ENCODE measurements around the gene NDC80.

Gene NDC80

GRCh38 chr18:2554696-2555095 lies 16.7 kb upstream of the NDC80 start:
- no peak overlapping the region for H3K9ac ChIP-seq (ENCODE audit: low read length)
- TF ChIP-seq EZH2 (optimal IDR thresholded peaks at IDR 0.05; ENCODE audit: low read depth, low read length) (no peak), EZH2phosphoT487 (IDR thresholded peaks at IDR 0.05; ENCODE audit: low read length) (no peak)
- TF ChIP-seq, protein P1, sequence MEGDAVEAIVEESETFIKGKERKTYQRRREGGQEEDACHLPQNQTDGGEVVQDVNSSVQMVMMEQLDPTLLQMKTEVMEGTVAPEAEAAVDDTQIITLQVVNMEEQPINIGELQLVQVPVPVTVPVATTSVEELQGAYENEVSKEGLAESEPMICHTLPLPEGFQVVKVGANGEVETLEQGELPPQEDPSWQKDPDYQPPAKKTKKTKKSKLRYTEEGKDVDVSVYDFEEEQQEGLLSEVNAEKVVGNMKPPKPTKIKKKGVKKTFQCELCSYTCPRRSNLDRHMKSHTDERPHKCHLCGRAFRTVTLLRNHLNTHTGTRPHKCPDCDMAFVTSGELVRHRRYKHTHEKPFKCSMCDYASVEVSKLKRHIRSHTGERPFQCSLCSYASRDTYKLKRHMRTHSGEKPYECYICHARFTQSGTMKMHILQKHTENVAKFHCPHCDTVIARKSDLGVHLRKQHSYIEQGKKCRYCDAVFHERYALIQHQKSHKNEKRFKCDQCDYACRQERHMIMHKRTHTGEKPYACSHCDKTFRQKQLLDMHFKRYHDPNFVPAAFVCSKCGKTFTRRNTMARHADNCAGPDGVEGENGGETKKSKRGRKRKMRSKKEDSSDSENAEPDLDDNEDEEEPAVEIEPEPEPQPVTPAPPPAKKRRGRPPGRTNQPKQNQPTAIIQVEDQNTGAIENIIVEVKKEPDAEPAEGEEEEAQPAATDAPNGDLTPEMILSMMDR (IDR thresholded peaks at IDR 0.05; ENCODE audit: low read length), result no peak
- no peak for DNase-seq

GRCh38 chr18:2555895-2556294 lies 15.5 kb upstream of the NDC80 start:
- H3K36me3 ChIP-seq (replicated peaks; ENCODE audit: insufficient read depth, low read length), result no peaks in the 10 kb centered on the region
- no peaks in the 10 kb centered on the region for H3F3A ChIP-seq (ENCODE audit: insufficient read depth, low read length)
- TF ChIP-seq, protein P1 (IDR thresholded peaks at IDR 0.05; ENCODE audit: low read length), result no peak
- TF ChIP-seq EZH2 (optimal IDR thresholded peaks at IDR 0.05; ENCODE audit: low read depth, low read length) (no peak), EZH2phosphoT487 (IDR thresholded peaks at IDR 0.05; ENCODE audit: low read length) (no peak)
- no peak overlapping the region for H3K4me3 ChIP-seq (ENCODE audit: low read length)
- no peaks in the 10 kb centered on the region for H3K9me3 ChIP-seq (replicated peaks; ENCODE audit: insufficient read depth, low read length)
- H4K20me1 ChIP-seq (ENCODE audit: insufficient read depth, low read length), result no peaks in the 10 kb centered on the region
- no peaks in the 10 kb centered on the region for H3K27me3 ChIP-seq (replicated peaks; ENCODE audit: insufficient read depth, low read length)
- H3K9ac ChIP-seq (ENCODE audit: low read length), result no peak overlapping the region
- H3K4me2 ChIP-seq (ENCODE audit: low read depth, low read length), result no peak overlapping the region
- no peak overlapping the region for H2AFZ ChIP-seq (ENCODE audit: low read length)
- no peaks in the 10 kb centered on the region for H3K4me1 ChIP-seq (ENCODE audit: low read length)
- DNase-seq, result no peak
- no peak overlapping the region for H3K27ac ChIP-seq (ENCODE audit: low read length)
- H3K79me2 ChIP-seq (ENCODE audit: low read length), result no peaks in the 10 kb centered on the region
- no peaks in the 10 kb centered on the region for H3K9me2 ChIP-seq (replicated peaks; ENCODE audit: insufficient read depth, low read length)

More at GRCh38 chr18:2554696-2555095, 16.7 kb upstream of the NDC80 start:
- Histone ChIP-seq H3K36me3 (replicated peaks; ENCODE audit: insufficient read depth, low read length) (no peaks in the 10 kb centered on the region), H3F3A (ENCODE audit: insufficient read depth, low read length) (no peaks in the 10 kb centered on the region), H3K4me1 (ENCODE audit: low read length) (no peaks in the 10 kb centered on the region), H3K79me2 (ENCODE audit: low read length) (no peaks in the 10 kb centered on the region), H3K4me3 (ENCODE audit: low read length) (no peak overlapping the region), H4K20me1 (ENCODE audit: insufficient read depth, low read length) (no peaks in the 10 kb centered on the region), H3K27me3 (replicated peaks; ENCODE audit: insufficient read depth, low read length) (no peaks in the 10 kb centered on the region), H3K9me2 (replicated peaks; ENCODE audit: insufficient read depth, low read length) (no peaks in the 10 kb centered on the region), H3K27ac (ENCODE audit: low read length) (no peak overlapping the region), H3K4me2 (ENCODE audit: low read depth, low read length) (no peak overlapping the region), H3K9me3 (replicated peaks; ENCODE audit: insufficient read depth, low read length) (no peaks in the 10 kb centered on the region), H2AFZ (ENCODE audit: low read length) (no peak overlapping the region)

- H3K9me3 ChIP-seq (replicated peaks; ENCODE audit: insufficient read depth, low read length), result no peaks in the 10 kb centered on the region
- no peak overlapping the region for H3K4me3 ChIP-seq (ENCODE audit: low read length)
- no peak overlapping the region for H3K27ac ChIP-seq (ENCODE audit: low read length)
- no peak overlapping the region for H3K4me2 ChIP-seq (ENCODE audit: low read depth, low read length)
- no peaks in the 10 kb centered on the region for H3K36me3 ChIP-seq (replicated peaks; ENCODE audit: insufficient read depth, low read length)
- no peak for DNase-seq
- H3K9ac ChIP-seq (ENCODE audit: low read length), result no peak overlapping the region
- no peaks in the 10 kb centered on the region for H3K27me3 ChIP-seq (replicated peaks; ENCODE audit: insufficient read depth, low read length)
- no peaks in the 10 kb centered on the region for H3K79me2 ChIP-seq (ENCODE audit: low read length)
- TF ChIP-seq EZH2phosphoT487 (IDR thresholded peaks at IDR 0.05; ENCODE audit: low read length), result no peak
- TF ChIP-seq, protein P1 (IDR thresholded peaks at IDR 0.05; ENCODE audit: low read length), result no peak
- TF ChIP-seq EZH2 (optimal IDR thresholded peaks at IDR 0.05; ENCODE audit: low read depth, low read length), result no peak
- no peaks in the 10 kb centered on the region for H3K4me1 ChIP-seq (ENCODE audit: low read length)
- H4K20me1 ChIP-seq (ENCODE audit: insufficient read depth, low read length), result no peaks in the 10 kb centered on the region
- H2AFZ ChIP-seq (ENCODE audit: low read length), result no peak overlapping the region
- no peaks in the 10 kb centered on the region for H3K9me2 ChIP-seq (replicated peaks; ENCODE audit: insufficient read depth, low read length)
- H3F3A ChIP-seq (ENCODE audit: insufficient read depth, low read length), result no peaks in the 10 kb centered on the region
Observed at GRCh38 chr18:2557536-2557935, 13.8 kb upstream of the NDC80 start.
